GOT3 (cell line): ENCODE results near the gene PTPRA.
"Not testable (repeated sequence)": the region's sequence is repeated elsewhere in the genome, so short reads cannot be mapped to it uniquely, and the experiment has no call there.

Experiments used
- DNase-seq: peaks from one replicate; lab custom pipeline; 2025; ENCODE audit warnings: mixed read lengths; lab: John Stamatoyannopoulos, UW

Gene PTPRA

GRCh38 chr20:3045042-3045815, 171.9 kb downstream of the PTPRA start:
- DNase-seq = peak; percentile 81

- peak; percentile 81 for DNase-seq
Measured at GRCh38 chr20:3045816-3046676, 172.8 kb downstream of the PTPRA start, which contains the start of gene MRPS26. Gene MRPS26 (plus strand): TSS chr20:3046052. CDS start chr20:3046069, 17 bp downstream.

GRCh38 chr20:3046677-3047462, 173.6 kb downstream of the PTPRA start:
- DNase-seq = no peak

- no peak for DNase-seq
Measured at GRCh38 chr20:3047486-3048419, 174.5 kb downstream of the PTPRA start.

GRCh38 chr20:3051385-3052019, 178.2 kb downstream of the PTPRA start:
- no peak for DNase-seq

GRCh38 chr20:3059489-3059888, 186.2 kb downstream of the PTPRA start:
- DNase-seq = no peak

GRCh38 chr20:3064119-3064518, 190.8 kb downstream of the PTPRA start:
- not testable (repeated sequence) for DNase-seq

GRCh38 chr20:3067139-3068014, 194.1 kb downstream of the PTPRA start:
- DNase-seq = no peak

- DNase-seq = no peak
Measured at GRCh38 chr20:3068075-3068474, 194.8 kb downstream of the PTPRA start.

- DNase-seq = no peak
Measured at GRCh38 chr20:3068986-3069900, 196.0 kb downstream of the PTPRA start.

GRCh38 chr20:3070725-3071124, 197.4 kb downstream of the PTPRA start:
- DNase-seq = no peak

GRCh38 chr20:3071266-3071609, 198.0 kb downstream of the PTPRA start:
- no peak for DNase-seq

GRCh38 chr20:3071610-3072529, 198.6 kb downstream of the PTPRA start, which contains the start of gene OXT:
Gene OXT (plus strand): TSS chr20:3071620. CDS start chr20:3071656, 36 bp downstream.
- no peak for DNase-seq

- DNase-seq = no peak
Measured at GRCh38 chr20:3072530-3073250, 199.4 kb downstream of the PTPRA start.

GRCh38 chr20:3073251-3073643, 200.0 kb downstream of the PTPRA start:
- DNase-seq = not testable (repeated sequence)

GRCh38 chr20:3074812-3075211, 201.5 kb downstream of the PTPRA start:
- DNase-seq = no peak

- DNase-seq = not testable (repeated sequence)
Measured at GRCh38 chr20:3075315-3075714, 202.0 kb downstream of the PTPRA start.
